NT2/D1 (cell line): Measurements from ENCODE around the gene SERPINB1.
A peak's percentile ranks its signal among the peaks of the same experiment; 100 is the strongest.

Source experiments
- DNase-seq: peaks from one replicate; pipeline ENCODE4 v3.0.0-alpha.2; 2011; ENCODE audit warnings: low read depth, low spot score
- H3K27me3 ChIP-seq: 2 replicates; pipeline ENCODE4 v1.6.0; 2011; ENCODE audit warnings: mild to moderate bottlenecking; ENCODE audit not compliant: insufficient read length, insufficient read depth
- H3K36me3 ChIP-seq: 2 replicates; pipeline ENCODE4 v1.6.1; 2011; ENCODE audit warnings: mild to moderate bottlenecking, low read length, mixed read lengths; ENCODE audit not compliant: insufficient read depth, insufficient read length
- H3K4me1 ChIP-seq: 2 replicates; pipeline ENCODE4 v1.5.1; 2011; ENCODE audit not compliant: insufficient read depth, insufficient read length
- H3K4me3 ChIP-seq: 2 replicates; pipeline ENCODE4 v1.5.1; 2011; ENCODE audit warnings: low read depth; ENCODE audit not compliant: insufficient read length
- H3K9ac ChIP-seq: 2 replicates; pipeline ENCODE4 v1.6.0; 2011; ENCODE audit warnings: low read depth; ENCODE audit not compliant: insufficient read length
- H3K9me3 ChIP-seq: 2 replicates; pipeline ENCODE4 v1.5.1; 2011; ENCODE audit warnings: mild to moderate bottlenecking, low read length; ENCODE audit not compliant: insufficient read depth
- SUZ12 ChIP-seq: IDR thresholded peaks from 2 replicates; pipeline ENCODE4 v1.6.1; 2011; ENCODE audit not compliant: insufficient read length, insufficient read depth; ENCODE audit errors: extremely low read depth
- YY1 ChIP-seq: IDR thresholded peaks from 2 replicates; pipeline ENCODE4 v1.6.1; 2011; ENCODE audit not compliant: insufficient read length, insufficient read depth
- ZNF274 ChIP-seq: IDR thresholded peaks from 2 replicates; pipeline ENCODE4 v1.6.1; 2011; ENCODE audit warnings: mild to moderate bottlenecking, low read depth, low read length

SERPINB1 gene

DNA sequence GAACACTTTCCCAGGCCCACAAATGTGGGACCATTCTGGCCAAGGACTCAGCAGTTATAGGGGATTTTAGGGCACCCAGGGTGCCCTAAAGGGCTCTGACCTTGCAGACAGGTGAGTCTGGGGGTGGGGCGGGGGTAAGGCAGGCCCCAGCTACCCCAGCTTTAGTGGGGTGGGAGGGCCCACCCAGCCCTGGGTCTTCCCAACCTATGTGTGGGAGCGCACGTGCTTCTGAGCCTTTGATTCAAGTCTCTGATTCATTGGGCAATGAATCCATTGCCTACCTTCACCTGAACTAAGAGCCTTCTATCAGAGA is 958 bp downstream of the SERPINB1 start:
- no peaks in the 10 kb centered on the region for H3K27me3 ChIP-seq
- H3K4me1 ChIP-seq, result peaks cover 5% of the 10 kb centered on the region
- no peaks in the 10 kb centered on the region for H3K9me3 ChIP-seq
- H3K4me3 ChIP-seq, result peak overlapping the region; percentile 49
- H3K9ac ChIP-seq, result peak overlapping the region; percentile 83
- no peak for DNase-seq
- peaks cover 21% of the 10 kb centered on the region for H3K36me3 ChIP-seq
- TF ChIP-seq ZNF274 (no peak), YY1 (no peak), SUZ12 (no peak)

GRCh38 chr6:2839982-2840748 is 1.5 kb downstream of the SERPINB1 start:
- Histone ChIP-seq H3K4me3 (peak overlapping the region; percentile 49), H3K9ac (peak overlapping the region; percentile 83), H3K4me1 (peaks cover 5% of the 10 kb centered on the region), H3K27me3 (no peaks in the 10 kb centered on the region), H3K9me3 (no peaks in the 10 kb centered on the region), H3K36me3 (peaks cover 23% of the 10 kb centered on the region)
- DNase-seq, result no peak
- TF ChIP-seq ZNF274, result no peak
- TF ChIP-seq SUZ12, result no peak
- no peak for TF ChIP-seq YY1

DNA sequence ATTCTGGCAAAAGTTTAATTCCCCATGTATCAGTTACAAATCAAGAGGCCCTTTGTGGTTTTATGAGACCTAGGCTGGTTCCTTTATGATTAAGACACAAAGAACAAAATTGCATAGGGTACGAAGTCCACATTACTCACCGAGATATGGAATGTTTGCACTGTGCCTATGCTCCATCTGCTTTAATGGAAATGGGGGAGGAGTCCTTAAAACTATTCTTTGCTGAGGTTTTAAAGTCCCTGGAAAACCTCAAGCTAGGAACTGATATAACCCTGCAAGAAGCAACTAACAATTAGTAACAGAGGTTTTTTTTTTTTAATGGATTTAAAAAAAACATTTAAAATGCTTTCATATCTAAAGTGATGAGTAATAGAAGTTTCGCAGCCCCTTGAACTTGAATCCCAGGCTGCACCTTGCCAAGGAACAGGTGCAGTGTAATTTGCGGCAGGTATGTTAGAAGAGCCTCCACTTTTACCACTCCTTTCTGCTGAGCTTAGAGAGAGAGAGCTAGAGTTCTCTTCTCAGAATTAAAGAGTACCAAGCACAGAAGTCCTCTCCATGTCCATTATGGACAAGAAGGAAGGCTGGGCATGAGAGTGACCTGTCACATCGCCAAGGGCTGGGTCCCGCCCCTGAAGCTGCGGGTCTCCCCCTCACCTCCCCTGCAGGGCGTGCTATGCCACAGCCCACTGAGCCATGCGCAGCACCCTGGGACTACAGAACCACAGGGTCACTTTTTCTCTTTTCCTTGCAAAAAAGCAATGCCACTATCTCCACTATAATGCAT is 2.3 kb downstream of the SERPINB1 start:
- no peaks in the 10 kb centered on the region for H3K9me3 ChIP-seq
- no peak for DNase-seq
- H3K36me3 ChIP-seq, result peaks cover 31% of the 10 kb centered on the region
- no peak for TF ChIP-seq ZNF274
- no peaks in the 10 kb centered on the region for H3K27me3 ChIP-seq
- peaks cover 5% of the 10 kb centered on the region for H3K4me1 ChIP-seq
- no peak overlapping the region for H3K9ac ChIP-seq
- H3K4me3 ChIP-seq, result no peak overlapping the region

DNA sequence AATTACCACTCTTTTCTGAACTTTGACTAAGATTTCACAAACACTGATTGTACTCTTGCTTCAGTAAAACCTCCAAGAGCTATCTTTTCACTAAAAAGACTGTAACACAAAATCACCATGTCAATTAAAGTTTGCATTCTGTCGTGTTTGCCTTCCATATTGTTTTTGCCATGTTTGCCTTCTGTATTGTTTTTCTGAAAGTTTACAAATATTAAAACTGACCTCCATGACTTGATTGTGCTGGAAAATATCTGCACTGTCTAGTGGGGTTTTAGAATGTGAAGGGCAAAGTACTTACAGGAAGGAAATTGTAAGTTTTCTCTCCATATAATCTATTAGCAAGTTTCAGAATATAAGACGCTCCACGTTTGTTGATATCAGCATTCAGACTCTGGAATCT is 3.4 kb downstream of the SERPINB1 start:
- Histone ChIP-seq H3K4me3 (no peak overlapping the region), H3K36me3 (peaks cover 41% of the 10 kb centered on the region), H3K9me3 (no peaks in the 10 kb centered on the region), H3K9ac (no peak overlapping the region), H3K4me1 (peaks cover 5% of the 10 kb centered on the region), H3K27me3 (no peaks in the 10 kb centered on the region)
- DNase-seq, result no peak
- no peak for TF ChIP-seq ZNF274
- no peak for TF ChIP-seq SUZ12
- TF ChIP-seq YY1, result no peak

DNA sequence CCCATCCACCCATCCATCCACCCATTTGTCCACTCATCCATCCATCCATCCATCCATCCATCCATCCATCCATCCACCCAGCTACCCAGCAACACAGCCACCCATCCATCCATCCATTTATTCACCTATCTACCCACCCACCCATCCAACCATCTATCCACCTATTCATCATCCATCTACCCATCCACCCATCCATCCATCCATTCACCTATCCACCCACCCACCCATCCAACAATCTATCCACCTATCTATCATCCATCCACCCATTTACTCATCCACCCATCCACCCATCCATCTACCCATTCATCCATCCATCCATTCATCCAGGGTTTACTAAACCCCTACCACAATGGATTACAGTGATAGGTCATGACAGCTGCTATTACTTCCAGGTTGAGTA is 7.4 kb downstream of the SERPINB1 start:
- Histone ChIP-seq H3K27me3 (no peaks in the 10 kb centered on the region), H3K36me3 (peaks cover 43% of the 10 kb centered on the region), H3K9me3 (no peaks in the 10 kb centered on the region), H3K4me3 (no peak overlapping the region), H3K4me1 (no peaks in the 10 kb centered on the region), H3K9ac (no peak overlapping the region)
- DNase-seq, result no peak
- TF ChIP-seq SUZ12, result no peak
- no peak for TF ChIP-seq YY1
- no peak for TF ChIP-seq ZNF274

DNA sequence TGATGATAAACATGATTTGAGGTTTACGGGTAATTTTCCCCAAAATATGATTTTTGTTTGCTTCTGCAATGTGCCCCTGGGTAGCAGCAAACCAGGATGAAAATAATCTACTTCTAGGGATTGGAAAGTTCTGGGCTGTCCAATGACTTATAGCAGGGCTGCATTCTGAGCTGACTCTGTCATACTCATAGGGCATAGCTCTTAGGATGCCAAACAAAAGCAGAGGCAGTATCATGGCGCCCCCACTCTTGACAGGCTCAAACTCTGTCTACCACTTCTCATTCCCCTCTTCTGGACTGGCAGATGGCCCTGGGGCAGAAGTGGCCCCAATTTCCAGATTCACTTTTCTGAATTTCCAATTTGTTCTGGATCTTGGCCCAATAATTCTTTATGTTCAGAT is 10.3 kb downstream of the SERPINB1 start:
- Histone ChIP-seq H3K9ac (no peak overlapping the region), H3K36me3 (peaks cover 31% of the 10 kb centered on the region), H3K9me3 (no peaks in the 10 kb centered on the region), H3K27me3 (no peaks in the 10 kb centered on the region), H3K4me1 (no peaks in the 10 kb centered on the region), H3K4me3 (no peak overlapping the region)
- TF ChIP-seq YY1, result no peak
- no peak for TF ChIP-seq ZNF274
- TF ChIP-seq SUZ12, result no peak
- DNase-seq, result no peak

- no peak for TF ChIP-seq YY1
- Histone ChIP-seq H3K9ac (no peak overlapping the region), H3K9me3 (no peaks in the 10 kb centered on the region), H3K36me3 (peaks cover 23% of the 10 kb centered on the region), H3K4me3 (no peak overlapping the region), H3K27me3 (no peaks in the 10 kb centered on the region), H3K4me1 (no peaks in the 10 kb centered on the region)
- no peak for DNase-seq
These were observed 11.5 kb downstream of the SERPINB1 start for GRCh38 chr6:2830183-2830582.
